ENCODE data around the gene SPG7. TPM values are rescaled to one million over a fixed set of nuclear protein-coding genes. Genes with fewer than 3 reads are reported as not detected.

Gene SPG7
- total RNA-seq, 1 experiment from 2014 or later, result 160 TPM

DNA sequence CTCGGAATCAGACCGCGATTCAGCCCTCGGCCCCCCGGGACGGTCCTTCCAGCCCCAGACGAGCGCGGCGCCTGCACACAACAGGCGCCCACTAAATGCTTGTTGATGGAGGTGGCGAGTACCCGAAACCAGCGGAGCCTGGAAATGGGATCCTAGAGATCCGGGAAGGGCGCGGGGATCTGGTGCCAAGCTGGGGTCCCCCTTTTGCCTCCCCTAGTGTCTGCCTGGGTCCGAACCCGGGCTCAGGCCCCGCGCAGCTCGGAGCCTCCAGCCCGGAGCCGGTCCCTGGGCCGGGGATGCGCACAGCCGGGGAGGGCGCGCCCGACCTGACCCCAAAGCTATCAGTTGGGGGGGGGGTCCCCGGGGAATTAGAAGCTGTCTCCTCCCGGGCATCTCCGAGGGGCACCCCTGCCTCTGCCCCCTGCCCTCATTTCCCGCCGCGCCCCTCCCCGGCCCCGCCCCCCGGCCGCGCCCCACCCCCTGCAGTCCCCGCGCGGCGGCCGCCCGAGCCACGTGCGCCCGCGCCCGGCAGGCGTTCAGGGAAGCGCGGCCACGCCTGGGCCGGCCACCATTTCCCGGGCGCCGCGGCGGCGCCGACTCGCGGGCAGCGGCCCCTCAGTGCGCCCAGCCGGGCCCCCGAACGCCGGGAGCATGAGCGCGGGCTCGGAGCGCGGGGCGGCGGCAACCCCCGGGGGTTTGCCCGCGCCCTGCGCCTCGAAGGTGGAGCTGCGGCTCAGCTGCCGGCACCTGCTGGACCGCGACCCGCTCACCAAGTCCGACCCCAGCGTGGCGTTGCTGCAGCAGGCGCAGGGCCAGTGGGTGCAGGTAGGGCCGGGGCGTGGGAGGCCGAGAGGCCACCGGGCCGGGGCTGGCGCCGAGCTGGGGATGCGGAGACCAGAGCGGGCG, 67.3 kb downstream of the SPG7 start, which contains the start of gene CPNE7:
Gene CPNE7, plus strand, starts transcription at position 512 of the 906 bp plus-strand sequence. Its CDS starts 140 bp downstream, at position 652.
- no peak within 1 kb of the TSS for H3K27ac ChIP-seq
- intact Hi-C loops (cut with micrococcal nuclease; ENCODE audit: unreplicated experiment), result no loop called here
- H3K4me2 ChIP-seq, result peak within 1 kb of the TSS; percentile 97
- peaks cover 9% of the 10 kb centered on the region; the same call in 1 of the 2 replicates for H3K79me2 ChIP-seq (ENCODE audit: low read depth)
- H3K27me3 ChIP-seq (ENCODE audit: insufficient read depth, low read depth), result no peaks in the 10 kb centered on the region
- peak within 1 kb of the TSS; percentile 78 for H3K4me3 ChIP-seq
- no peaks in the 10 kb centered on the region for H3K9me3 ChIP-seq (ENCODE audit: insufficient read depth, low read depth)
- BruUV-seq (replicated peaks), result no TSS peak
- H4K20me1 ChIP-seq (ENCODE audit: insufficient read depth), result no peaks in the 10 kb centered on the region
- TF ChIP-seq EZH2 (IDR thresholded peaks at IDR 0.05; ENCODE audit: low read depth), result no peak
- TF ChIP-seq, protein P1, sequence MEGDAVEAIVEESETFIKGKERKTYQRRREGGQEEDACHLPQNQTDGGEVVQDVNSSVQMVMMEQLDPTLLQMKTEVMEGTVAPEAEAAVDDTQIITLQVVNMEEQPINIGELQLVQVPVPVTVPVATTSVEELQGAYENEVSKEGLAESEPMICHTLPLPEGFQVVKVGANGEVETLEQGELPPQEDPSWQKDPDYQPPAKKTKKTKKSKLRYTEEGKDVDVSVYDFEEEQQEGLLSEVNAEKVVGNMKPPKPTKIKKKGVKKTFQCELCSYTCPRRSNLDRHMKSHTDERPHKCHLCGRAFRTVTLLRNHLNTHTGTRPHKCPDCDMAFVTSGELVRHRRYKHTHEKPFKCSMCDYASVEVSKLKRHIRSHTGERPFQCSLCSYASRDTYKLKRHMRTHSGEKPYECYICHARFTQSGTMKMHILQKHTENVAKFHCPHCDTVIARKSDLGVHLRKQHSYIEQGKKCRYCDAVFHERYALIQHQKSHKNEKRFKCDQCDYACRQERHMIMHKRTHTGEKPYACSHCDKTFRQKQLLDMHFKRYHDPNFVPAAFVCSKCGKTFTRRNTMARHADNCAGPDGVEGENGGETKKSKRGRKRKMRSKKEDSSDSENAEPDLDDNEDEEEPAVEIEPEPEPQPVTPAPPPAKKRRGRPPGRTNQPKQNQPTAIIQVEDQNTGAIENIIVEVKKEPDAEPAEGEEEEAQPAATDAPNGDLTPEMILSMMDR (conservative IDR thresholded peaks at IDR 0.05), result no peak
- H3K36me3 ChIP-seq (ENCODE audit: low read depth), result peaks cover 6% of the 10 kb centered on the region; the same call in 1 of the 2 replicates
- H3K9me2 ChIP-seq (ENCODE audit: insufficient read depth), result no peaks in the 10 kb centered on the region
- POLR2A ChIA-PET (ENCODE audit: unreplicated experiment), result no interaction called here
- H3F3A ChIP-seq (ENCODE audit: insufficient read depth, low read depth), result peaks cover 28% of the 10 kb centered on the region
- peak in 1 of 2 experiments; percentile 28 for DNase-seq
- peaks cover 7% of the 10 kb centered on the region; the same call in 1 of the 2 replicates for H3K4me1 ChIP-seq (replicated peaks; ENCODE audit: insufficient read depth)
- CTCF ChIA-PET, result interaction anchor here (0.6 kb wide), 1 partner anchor 171 kb away, joined by 3 read pairs; no protein-coding TSS in a partner anchor
- H2AFZ ChIP-seq, result peak within 1 kb of the TSS; percentile 81

GRCh38 chr16:89576153-89577054, 68.2 kb downstream of the SPG7 start:
- H3K9me3 ChIP-seq (ENCODE audit: insufficient read depth, low read depth), result no peaks in the 10 kb centered on the region
- H3K4me2 ChIP-seq, result peak overlapping the region; percentile 89
- H3F3A ChIP-seq (ENCODE audit: insufficient read depth, low read depth), result peaks cover 35% of the 10 kb centered on the region
- intact Hi-C loops (cut with micrococcal nuclease; ENCODE audit: unreplicated experiment), result no loop called here
- CTCF ChIA-PET, result no interaction called here
- POLR2A ChIA-PET (ENCODE audit: unreplicated experiment), result no interaction called here
- no peaks in the 10 kb centered on the region for H4K20me1 ChIP-seq (ENCODE audit: insufficient read depth)
- no peak for TF ChIP-seq EZH2 (IDR thresholded peaks at IDR 0.05; ENCODE audit: low read depth)
- TF ChIP-seq, protein P1 (conservative IDR thresholded peaks at IDR 0.05), result no peak
- H2AFZ ChIP-seq, result peak overlapping the region; percentile 79; the same call in 1 of the 2 replicates
- peak overlapping the region; percentile 78 for H3K4me3 ChIP-seq
- peaks cover 9% of the 10 kb centered on the region; the same call in 1 of the 2 replicates for H3K79me2 ChIP-seq (ENCODE audit: low read depth)
- H3K27ac ChIP-seq, result no peak overlapping the region
- DNase-seq, result peak in 1 of 2 experiments; percentile 20
- H3K4me1 ChIP-seq (replicated peaks; ENCODE audit: insufficient read depth), result peaks cover 13% of the 10 kb centered on the region
- no peaks in the 10 kb centered on the region for H3K27me3 ChIP-seq (ENCODE audit: insufficient read depth, low read depth)
- no TSS peak for BruUV-seq (replicated peaks)
- peaks cover 6% of the 10 kb centered on the region; the same call in 1 of the 2 replicates for H3K36me3 ChIP-seq (ENCODE audit: low read depth)
- H3K9me2 ChIP-seq (ENCODE audit: insufficient read depth), result no peaks in the 10 kb centered on the region

Data from PC-9 (cell line).